Measurements from ENCODE around the gene AGO3. TPM values are rescaled to one million over a fixed set of nuclear protein-coding genes. Genes with fewer than 3 reads are reported as not detected.

Gene AGO3
- total RNA-seq, 1 experiment from 2014 or later, result 19.3 TPM

Other genes with a start within 250 kb of the AGO3 start
- gene C1orf216, start 212.2 kb upstream of the AGO3 start, total RNA-seq (2014; rRNA removed; shearing (Covaris generic)), result 19.7 and 28.9 TPM in 2 replicates
- gene CLSPN, start 161.1 kb upstream of the AGO3 start, total RNA-seq (2014; rRNA removed; shearing (Covaris generic)), result 10.9 and 33.4 TPM in 2 replicates
- gene AGO4, start 123.1 kb upstream of the AGO3 start, total RNA-seq (2014; rRNA removed; shearing (Covaris generic)), result 3.4 and 7.1 TPM in 2 replicates
- 7.1 and 12.0 TPM in 2 replicates for gene AGO1, start 47.9 kb upstream of the AGO3 start, total RNA-seq (2014; rRNA removed; shearing (Covaris generic))
- 0.25 TPM in 1 of 2 replicates, not detected in the other for gene TEKT2, start 153.0 kb downstream of the AGO3 start, total RNA-seq (2014; rRNA removed; shearing (Covaris generic))
- 53.0 and 60.6 TPM in 2 replicates for gene ADPRS, start 157.8 kb downstream of the AGO3 start, total RNA-seq (2014; rRNA removed; shearing (Covaris generic))
- 1.7 and 2.2 TPM in 2 replicates for gene COL8A2, start 194.1 kb downstream of the AGO3 start, total RNA-seq (2014; rRNA removed; shearing (Covaris generic))
- gene TRAPPC3, start 218.4 kb downstream of the AGO3 start, total RNA-seq (2014; rRNA removed; shearing (Covaris generic)), result 132 and 147 TPM in 2 replicates
- gene MAP7D1, start 225.1 kb downstream of the AGO3 start, total RNA-seq (2014; rRNA removed; shearing (Covaris generic)), result 176 and 265 TPM in 2 replicates